KMS-11 (cell line): ENCODE results near the gene MBTD1.

Source experiments
- H2AFZ ChIP-seq: fragments of 200-600 bp; sonication (generic); 2 replicates; pipeline ENCODE4 v1.6.1; 2016; ENCODE audit warnings: antibody characterized with exemption, mixed run types, low read depth
- H3K27ac ChIP-seq: fragments of 200-600 bp; sonication (generic); 2 replicates; pipeline ENCODE4 v1.6.1; 2016; ENCODE audit warnings: mild to moderate bottlenecking, mixed run types
- H3K27me3 ChIP-seq: fragments of 200-600 bp; sonication (generic); 2 replicates; pipeline ENCODE4 v1.6.1; 2017; ENCODE audit warnings: mild to moderate bottlenecking, low read depth, mixed run types, moderate library complexity; ENCODE audit not compliant: insufficient read depth
- H3K36me3 ChIP-seq: fragments of 200-600 bp; sonication (generic); 2 replicates; pipeline ENCODE4 v1.6.1; 2017; ENCODE audit warnings: mild to moderate bottlenecking, mixed run types; ENCODE audit not compliant: insufficient read depth
- H3K4me1 ChIP-seq: fragments of 200-600 bp; sonication (generic); 2 replicates; pipeline ENCODE4 v1.6.1; 2016; ENCODE audit warnings: mild to moderate bottlenecking, low read depth, mixed run types; ENCODE audit not compliant: poor library complexity, severe bottlenecking
- H3K4me2 ChIP-seq: fragments of 200-600 bp; sonication (generic); 2 replicates; pipeline ENCODE4 v1.7.0; 2016; ENCODE audit warnings: mild to moderate bottlenecking, mixed run types
- H3K4me3 ChIP-seq: fragments of 200-600 bp; sonication (generic); IDR thresholded peaks from 2 replicates; pipeline ENCODE4 v1.6.1; 2017; ENCODE audit warnings: low read depth, low read length, mixed read lengths; ENCODE audit not compliant: insufficient read depth
- H3K79me2 ChIP-seq: fragments of 200-600 bp; sonication (generic); 2 replicates; pipeline ENCODE4 v1.6.1; 2016; ENCODE audit warnings: low read depth, mixed run types; ENCODE audit not compliant: insufficient read depth
- H3K9ac ChIP-seq: fragments of 200-600 bp; sonication (generic); 2 replicates; pipeline ENCODE4 v1.6.1; 2016; ENCODE audit warnings: mild to moderate bottlenecking, mixed run types
- H4K20me1 ChIP-seq: fragments of 200-600 bp; sonication (generic); 2 replicates; pipeline ENCODE4 v1.6.1; 2016; ENCODE audit warnings: mild to moderate bottlenecking, mixed run types; ENCODE audit not compliant: insufficient read depth
- CTCF ChIP-seq: fragments of 200-600 bp; sonication (generic); conservative IDR thresholded peaks from 2 replicates; pipeline ENCODE4 v1.6.1; 2017; ENCODE audit warnings: low read depth, mild to moderate bottlenecking, antibody characterized with exemption, low read length, moderate library complexity, mixed read lengths

Gene MBTD1

GRCh38 chr17:51152766-51153209 is 107.1 kb downstream of the MBTD1 start:
- TF ChIP-seq CTCF, result no peak
- H3K4me2 ChIP-seq, result peak overlapping the region; percentile 61

GRCh38 chr17:51150932-51151331 is 108.9 kb downstream of the MBTD1 start:
- Histone ChIP-seq H2AFZ (no peak overlapping the region), H3K4me2 (no peak overlapping the region), H3K27me3 (no peaks in the 10 kb centered on the region), H3K79me2 (peaks cover 26% of the 10 kb centered on the region), H3K36me3 (peaks cover 3% of the 10 kb centered on the region; the same call in 1 of the 2 replicates), H3K27ac (no peak overlapping the region), H3K9ac (no peak overlapping the region), H4K20me1 (0 out of 2 replicates have a peak, but pooled peaks cover under 1% of the 10 kb centered on the region), H3K4me1 (peaks cover 31% of the 10 kb centered on the region), H3K4me3 (no peak overlapping the region)
- TF ChIP-seq CTCF, result no peak

More at GRCh38 chr17:51152766-51153209, 107.1 kb downstream of the MBTD1 start:
- 0 out of 2 replicates have a peak, but pooled peaks cover 3% of the 10 kb centered on the region for H4K20me1 ChIP-seq
- peaks cover 44% of the 10 kb centered on the region for H3K79me2 ChIP-seq
- H3K9ac ChIP-seq, result peak overlapping the region; percentile 61
- H3K36me3 ChIP-seq, result peaks cover 9% of the 10 kb centered on the region; the same call in 1 of the 2 replicates
- peak overlapping the region; percentile 68 for H3K27ac ChIP-seq
- H3K4me1 ChIP-seq, result peaks cover 30% of the 10 kb centered on the region
- H3K4me3 ChIP-seq, result no peak overlapping the region
- no peaks in the 10 kb centered on the region for H3K27me3 ChIP-seq
- H2AFZ ChIP-seq, result peak overlapping the region; percentile 92

- no peak overlapping the region for H2AFZ ChIP-seq
- no peak overlapping the region for H3K4me2 ChIP-seq
- no peaks in the 10 kb centered on the region for H4K20me1 ChIP-seq
- H3K36me3 ChIP-seq, result no peaks in the 10 kb centered on the region
- H3K4me3 ChIP-seq, result no peak overlapping the region
- no peak overlapping the region for H3K27ac ChIP-seq
- H3K27me3 ChIP-seq, result no peaks in the 10 kb centered on the region
- H3K9ac ChIP-seq, result no peak overlapping the region
- TF ChIP-seq CTCF, result no peak
- peaks cover 8% of the 10 kb centered on the region for H3K79me2 ChIP-seq
- H3K4me1 ChIP-seq, result peaks cover 18% of the 10 kb centered on the region
Measured at GRCh38 chr17:51149163-51149562, 110.7 kb downstream of the MBTD1 start.

GRCh38 chr17:51147650-51148049 is 112.2 kb downstream of the MBTD1 start:
- H3K36me3 ChIP-seq, result no peaks in the 10 kb centered on the region
- H3K4me1 ChIP-seq, result peaks cover 14% of the 10 kb centered on the region
- H3K27me3 ChIP-seq, result no peaks in the 10 kb centered on the region
- H3K9ac ChIP-seq, result no peak overlapping the region
- H4K20me1 ChIP-seq, result no peaks in the 10 kb centered on the region
- H2AFZ ChIP-seq, result peak overlapping the region; percentile 2; the same call in 1 of the 2 replicates
- H3K4me2 ChIP-seq, result no peak overlapping the region
- no peaks in the 10 kb centered on the region for H3K79me2 ChIP-seq
- H3K4me3 ChIP-seq, result no peak overlapping the region
- H3K27ac ChIP-seq, result no peak overlapping the region
- no peak for TF ChIP-seq CTCF
